CD4-positive, alpha-beta T cell treated with Interleukin-10 for 1 hour (primary cell): Measurements from ENCODE around the gene NPSR1.

Experiments used
- DNase-seq: peaks from one replicate; pipeline ENCODE4 v3.0.0-alpha.2; 2020

Gene NPSR1

GRCh38 chr7:34723338-34723737 is 65.3 kb downstream of the NPSR1 start:
- DNase-seq, result no peak

GRCh38 chr7:34723866-34724490 is 66.0 kb downstream of the NPSR1 start:
- no peak for DNase-seq

- no peak for DNase-seq
Measured at GRCh38 chr7:34726221-34726620, 68.2 kb downstream of the NPSR1 start.

GRCh38 chr7:34727464-34727995 is 69.5 kb downstream of the NPSR1 start:
- no peak for DNase-seq

GRCh38 chr7:34728156-34728555 is 70.1 kb downstream of the NPSR1 start:
- DNase-seq, result no peak

GRCh38 chr7:34734771-34735170 is 76.8 kb downstream of the NPSR1 start:
- DNase-seq, result no peak

GRCh38 chr7:34735526-34735925 is 77.5 kb downstream of the NPSR1 start:
- DNase-seq, result no peak

- DNase-seq, result no peak
Measured at GRCh38 chr7:34739651-34740300, 81.8 kb downstream of the NPSR1 start.

- no peak for DNase-seq
Measured at GRCh38 chr7:34740840-34741239, 82.8 kb downstream of the NPSR1 start.

- DNase-seq, result no peak
Measured at GRCh38 chr7:34747176-34747781, 89.3 kb downstream of the NPSR1 start.

- DNase-seq, result no peak
Measured at GRCh38 chr7:34747867-34748727, 90.1 kb downstream of the NPSR1 start.

GRCh38 chr7:34748728-34749089 is 90.7 kb downstream of the NPSR1 start:
- DNase-seq, result no peak

- no peak for DNase-seq
Measured at GRCh38 chr7:34749446-34749845, 91.4 kb downstream of the NPSR1 start.

- DNase-seq, result no peak
Measured at GRCh38 chr7:34750209-34750608, 92.2 kb downstream of the NPSR1 start.

- DNase-seq, result no peak
Measured at GRCh38 chr7:34750636-34751035, 92.6 kb downstream of the NPSR1 start.

- no peak for DNase-seq
Measured at GRCh38 chr7:34751725-34752643, 94.0 kb downstream of the NPSR1 start.

GRCh38 chr7:34752929-34753328 is 94.9 kb downstream of the NPSR1 start:
- no peak for DNase-seq

- no peak for DNase-seq
Measured at GRCh38 chr7:34755008-34755407, 97.0 kb downstream of the NPSR1 start.

- DNase-seq, result no peak
Measured at GRCh38 chr7:34756025-34756437, 98.0 kb downstream of the NPSR1 start.

- no peak for DNase-seq
Measured at GRCh38 chr7:34756691-34757090, 98.7 kb downstream of the NPSR1 start.

GRCh38 chr7:34757570-34758110 is 99.6 kb downstream of the NPSR1 start:
- no peak for DNase-seq

GRCh38 chr7:34758111-34758601 is 100.1 kb downstream of the NPSR1 start:
- no peak for DNase-seq
